Glutamatergic neuron (in vitro differentiated cells): ENCODE data around the gene PNPLA2. TPM values are rescaled to one million over a fixed set of nuclear protein-coding genes. Genes with fewer than 3 reads are reported as not detected.

Experiments used
- DNase-seq: peaks from one replicate; pipeline ENCODE4 v3.0.0; 2022
- H3K27ac Mint-ChIP-seq: one replicate; pipeline ENCODE4 v1.8.0; 2020; ENCODE audit warnings: mild to moderate bottlenecking, mixed read lengths, inconsistent platforms; ENCODE audit not compliant: unreplicated experiment
- H3K27me3 Mint-ChIP-seq: one replicate; pipeline ENCODE4 v1.8.0; 2020; ENCODE audit warnings: mild to moderate bottlenecking, moderate library complexity, mixed read lengths, inconsistent platforms; ENCODE audit not compliant: unreplicated experiment
- H3K36me3 Mint-ChIP-seq: one replicate; pipeline ENCODE4 v1.8.0; 2020; ENCODE audit warnings: mild to moderate bottlenecking, mixed read lengths, inconsistent platforms; ENCODE audit not compliant: unreplicated experiment
- H3K4me1 Mint-ChIP-seq: one replicate; pipeline ENCODE4 v1.8.0; 2020; ENCODE audit warnings: mild to moderate bottlenecking, low read depth, mixed read lengths, inconsistent platforms; ENCODE audit not compliant: unreplicated experiment
- H3K4me3 Mint-ChIP-seq: one replicate; pipeline ENCODE4 v1.8.0; 2020; ENCODE audit warnings: mild to moderate bottlenecking, mixed read lengths, inconsistent platforms; ENCODE audit not compliant: unreplicated experiment
- H3K9me3 Mint-ChIP-seq: one replicate; pipeline ENCODE4 v1.8.0; 2020; ENCODE audit warnings: mild to moderate bottlenecking, moderate library complexity, mixed read lengths, inconsistent platforms; ENCODE audit not compliant: unreplicated experiment
- CTCF ChIP-seq: fragments of 200-600 bp; sonication (generic); IDR thresholded peaks from one replicate; pipeline ENCODE4 v1.5.0; 2021; ENCODE audit not compliant: partially characterized antibody, unreplicated experiment
- long read RNA-seq: library from polyadenylated mRNA; unstranded; transcript quantifications from one replicate; pipeline ENCODE4 v2.0.0, GENCODE V29; 2020; ENCODE audit not compliant: unreplicated experiment
- total RNA-seq: library from RNA; stranded (reverse); fragmentation: NEBNext Ultra II Directional; extraction: Animal tissue kit (Norgen Biotek cat#: 25700); gene quantifications from one replicate; pipeline ENCODE4 v1.2.1, GENCODE V29; 2021; ENCODE audit not compliant: unreplicated experiment

PNPLA2 gene
- total RNA-seq: 32.3 TPM
- long read RNA-seq, partial matches to known transcripts: 11 of 11 reads
- long read RNA-seq, other reads (novel, unspliced or antisense): 0 of 11 reads

- Mint-ChIP-seq H3K27me3 (peaks cover 8% of the 10 kb centered on the region), H3K4me3 (peak within 1 kb of the TSS; percentile 81), H3K36me3 (no peaks in the 10 kb centered on the region), H3K9me3 (no peaks in the 10 kb centered on the region), H3K4me1 (no peaks in the 10 kb centered on the region), H3K27ac (no peak within 1 kb of the TSS)
- DNase-seq: no peak
- TF ChIP-seq CTCF: no peak
These were observed at the start of gene PNPLA2 for GRCh38 chr11:818396-819128. Gene PNPLA2, plus strand, starts transcription at chr11:818914. Its CDS starts 805 bp downstream, at chr11:819719.

GRCh38 chr11:769887-770641 lies 48.6 kb upstream of the PNPLA2 start:
- no peaks in the 10 kb centered on the region for H3K36me3 Mint-ChIP-seq
- DNase-seq: no peak
- H3K9me3 Mint-ChIP-seq: peaks cover 4% of the 10 kb centered on the region
- no peak overlapping the region for H3K4me3 Mint-ChIP-seq
- peaks cover 3% of the 10 kb centered on the region for H3K4me1 Mint-ChIP-seq
- TF ChIP-seq CTCF: no peak
- H3K27ac Mint-ChIP-seq: peak overlapping the region; percentile 55
- H3K27me3 Mint-ChIP-seq: no peaks in the 10 kb centered on the region

GRCh38 chr11:770642-771616 lies 47.8 kb upstream of the PNPLA2 start:
- Mint-ChIP-seq H3K36me3 (no peaks in the 10 kb centered on the region), H3K27me3 (no peaks in the 10 kb centered on the region), H3K4me1 (peaks cover 7% of the 10 kb centered on the region), H3K9me3 (peaks cover 3% of the 10 kb centered on the region), H3K4me3 (no peak overlapping the region), H3K27ac (no peak overlapping the region)
- no peak for TF ChIP-seq CTCF
- DNase-seq: no peak

GRCh38 chr11:771617-772204 lies 47.0 kb upstream of the PNPLA2 start:
- peaks cover 7% of the 10 kb centered on the region for H3K9me3 Mint-ChIP-seq
- no peak for DNase-seq
- no peak overlapping the region for H3K4me3 Mint-ChIP-seq
- no peaks in the 10 kb centered on the region for H3K36me3 Mint-ChIP-seq
- TF ChIP-seq CTCF: no peak
- peaks cover 11% of the 10 kb centered on the region for H3K4me1 Mint-ChIP-seq
- H3K27ac Mint-ChIP-seq: no peak overlapping the region
- peaks cover 4% of the 10 kb centered on the region for H3K27me3 Mint-ChIP-seq
